Stimulated activated CD4-positive, alpha-beta T cell treated with anti-CD3 and anti-CD28 coated beads, Interleukin-4, amount 100 ng/mL, for 1 hour (primary cell): Measurements from ENCODE around the gene ZNF419.

Experiments used
- DNase-seq: peaks from one replicate; pipeline ENCODE4 v3.0.0-alpha.2; 2020

Gene ZNF419

GRCh38 chr19:57537953-57538547 is 50.5 kb downstream of the ZNF419 start:
- no peak for DNase-seq
